PC-9 (cell line): Measurements from ENCODE around the gene DNMBP. TPM values are rescaled to one million over a fixed set of nuclear protein-coding genes. Genes with fewer than 3 reads are reported as not detected.
"Not testable (repeated sequence)": the region's sequence is repeated elsewhere in the genome, so short reads cannot be mapped to it uniquely, and the experiment has no call there.

ENCODE experiments used
- BruUV-seq: library from RNA; stranded (reverse); fragments of 400-500 nt; replicated peaks from 2 replicates; lab custom pipeline; 2021; lab: Mats Ljungman, UMichigan
- CTCF ChIA-PET: fragments of 300-600 bp; sonication (Branson Sonifier 250); formaldehyde crosslinking; loops from one replicate; lab custom pipeline; 2022; ENCODE audit warnings: antibody characterized with exemption; lab: Charles Lee
- POLR2A ChIA-PET: fragments of 300-600 bp; sonication (Branson Sonifier 250); formaldehyde crosslinking; loops from one replicate; lab custom pipeline; 2022; ENCODE audit warnings: antibody characterized with exemption; ENCODE audit not compliant: unreplicated experiment; lab: Charles Lee
- DNase-seq, 2 experiments: peaks; one replicate each; pipeline versions ENCODE4 v3.0.0 to v3.0.0-alpha.2; 2015 to 2022; ENCODE audit warnings: mixed read lengths in 1 of 2
- H2AFZ ChIP-seq: fragments of 200-600 bp; sonication (generic); 2 replicates; pipeline ENCODE4 v1.8.1; 2017; ENCODE audit warnings: antibody characterized with exemption
- H3F3A ChIP-seq: fragments of 200-600 bp; sonication (generic); 2 replicates; pipeline ENCODE4 v1.8.1; 2017; ENCODE audit warnings: antibody characterized with exemption, mild to moderate bottlenecking, low read depth; ENCODE audit not compliant: insufficient read depth
- H3K27ac ChIP-seq: fragments of 200-600 bp; sonication (generic); 2 replicates; pipeline ENCODE4 v1.6.1; 2016; ENCODE audit warnings: mixed run types
- H3K27me3 ChIP-seq: fragments of 200-600 bp; sonication (generic); 2 replicates; pipeline ENCODE4 v1.6.1; 2016; ENCODE audit warnings: low read depth, mixed run types; ENCODE audit not compliant: insufficient read depth
- H3K36me3 ChIP-seq: fragments of 200-600 bp; sonication (generic); 2 replicates; pipeline ENCODE4 v1.6.1; 2016; ENCODE audit warnings: low read depth, mixed run types
- H3K4me1 ChIP-seq: fragments of 200-600 bp; sonication (generic); replicated peaks from 2 replicates; pipeline ENCODE4 v1.6.1; 2016; ENCODE audit warnings: mixed run types; ENCODE audit not compliant: insufficient read depth
- H3K4me2 ChIP-seq: fragments of 200-600 bp; sonication (generic); 2 replicates; pipeline ENCODE4 v1.6.1; 2017; ENCODE audit warnings: mixed run types
- H3K4me3 ChIP-seq: fragments of 200-600 bp; sonication (generic); 2 replicates; pipeline ENCODE4 v1.6.1; 2016; ENCODE audit warnings: mixed run types
- H3K79me2 ChIP-seq: fragments of 200-600 bp; sonication (generic); 2 replicates; pipeline ENCODE4 v1.6.1; 2017; ENCODE audit warnings: low read depth, mixed run types
- H3K9me2 ChIP-seq: fragments of 200-600 bp; sonication (generic); 2 replicates; pipeline ENCODE4 v1.8.1; 2017; ENCODE audit warnings: mild to moderate bottlenecking; ENCODE audit not compliant: insufficient read depth
- H3K9me3 ChIP-seq: fragments of 200-600 bp; sonication (generic); 2 replicates; pipeline ENCODE4 v1.8.1; 2016; ENCODE audit warnings: low read depth; ENCODE audit not compliant: insufficient read depth
- H4K20me1 ChIP-seq: fragments of 200-600 bp; sonication (generic); 2 replicates; pipeline ENCODE4 v1.8.1; 2017; ENCODE audit not compliant: insufficient read depth
- EZH2 ChIP-seq: fragments of 200-600 bp; sonication (generic); IDR thresholded peaks from 2 replicates; pipeline ENCODE4 v1.8.0; 2017; ENCODE audit warnings: antibody characterized with exemption, low read depth
- intact Hi-C: fragments of 100-400 bp; cut with micrococcal nuclease; formaldehyde crosslinking; loops from one replicate; pipeline ENCODE4 v1.10.0; 2022; ENCODE audit not compliant: unreplicated experiment
- total RNA-seq: library from RNA; stranded (reverse); gene quantifications from 2 replicates; pipeline ENCODE4 v1.2.3, GENCODE V29; 2021
- TF ChIP-seq, protein P1 (sequence below): fragments of 200-600 bp; sonication (generic); conservative IDR thresholded peaks from 2 replicates; pipeline ENCODE4 v1.6.1; 2017; ENCODE audit warnings: mixed run types, antibody characterized with exemption, mild to moderate bottlenecking, moderate library complexity

DNMBP gene
- total RNA-seq, 1 experiment from 2014 or later, result 14.9 TPM

DNA sequence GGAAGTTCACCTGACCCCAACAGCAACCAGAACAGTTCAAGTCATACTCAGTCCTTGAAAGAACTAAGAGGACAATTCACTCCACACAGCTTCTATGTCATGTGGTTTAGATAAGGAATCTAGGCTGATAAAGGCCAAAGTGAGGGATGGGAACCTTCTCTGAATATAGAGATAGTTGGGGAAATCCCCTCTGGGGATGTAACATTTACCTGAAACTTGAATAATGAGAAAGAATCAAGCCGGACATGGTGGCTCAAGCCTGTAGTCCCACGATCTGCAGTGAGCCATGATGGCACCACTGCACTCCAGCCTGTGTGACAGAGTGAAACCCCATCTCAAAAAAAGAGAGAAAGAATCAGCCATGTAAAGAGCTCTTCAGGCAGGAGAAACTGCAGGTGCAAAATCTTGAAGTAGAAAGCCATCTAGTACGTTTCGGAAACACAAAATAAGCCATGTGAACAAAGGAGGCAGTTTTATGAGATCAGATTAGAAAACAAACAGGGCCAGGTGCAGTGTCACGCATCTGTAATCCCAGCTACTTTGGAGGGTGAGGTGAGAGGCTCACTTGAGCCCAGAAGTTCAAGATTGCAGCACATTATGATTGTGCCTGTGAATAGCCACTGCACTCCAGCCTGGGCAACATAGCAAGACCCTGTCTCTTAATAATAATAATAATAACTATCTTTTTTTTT lies 4.5 kb upstream of the DNMBP start:
- ChIA-PET POLR2A (no interaction called here), CTCF (no interaction called here)
- intact Hi-C loops, result no loop called here
- H3K9me2 ChIP-seq, result no peaks in the 10 kb centered on the region
- H3K9me3 ChIP-seq, result no peaks in the 10 kb centered on the region
- DNase-seq, result no peak
- no TSS peak for BruUV-seq
- 0 out of 2 replicates have a peak, but pooled peaks cover 5% of the 10 kb centered on the region for H3K4me1 ChIP-seq
- H2AFZ ChIP-seq, result no peak overlapping the region
- TF ChIP-seq EZH2, result no peak
- TF ChIP-seq, protein P1, sequence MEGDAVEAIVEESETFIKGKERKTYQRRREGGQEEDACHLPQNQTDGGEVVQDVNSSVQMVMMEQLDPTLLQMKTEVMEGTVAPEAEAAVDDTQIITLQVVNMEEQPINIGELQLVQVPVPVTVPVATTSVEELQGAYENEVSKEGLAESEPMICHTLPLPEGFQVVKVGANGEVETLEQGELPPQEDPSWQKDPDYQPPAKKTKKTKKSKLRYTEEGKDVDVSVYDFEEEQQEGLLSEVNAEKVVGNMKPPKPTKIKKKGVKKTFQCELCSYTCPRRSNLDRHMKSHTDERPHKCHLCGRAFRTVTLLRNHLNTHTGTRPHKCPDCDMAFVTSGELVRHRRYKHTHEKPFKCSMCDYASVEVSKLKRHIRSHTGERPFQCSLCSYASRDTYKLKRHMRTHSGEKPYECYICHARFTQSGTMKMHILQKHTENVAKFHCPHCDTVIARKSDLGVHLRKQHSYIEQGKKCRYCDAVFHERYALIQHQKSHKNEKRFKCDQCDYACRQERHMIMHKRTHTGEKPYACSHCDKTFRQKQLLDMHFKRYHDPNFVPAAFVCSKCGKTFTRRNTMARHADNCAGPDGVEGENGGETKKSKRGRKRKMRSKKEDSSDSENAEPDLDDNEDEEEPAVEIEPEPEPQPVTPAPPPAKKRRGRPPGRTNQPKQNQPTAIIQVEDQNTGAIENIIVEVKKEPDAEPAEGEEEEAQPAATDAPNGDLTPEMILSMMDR, result no peak
- no peak overlapping the region for H3K4me2 ChIP-seq
- no peak overlapping the region for H3K27ac ChIP-seq
- no peaks in the 10 kb centered on the region for H3K27me3 ChIP-seq
- no peak overlapping the region for H3K4me3 ChIP-seq
- no peaks in the 10 kb centered on the region for H4K20me1 ChIP-seq
- no peaks in the 10 kb centered on the region for H3K36me3 ChIP-seq
- H3K79me2 ChIP-seq, result peaks cover 2% of the 10 kb centered on the region
- H3F3A ChIP-seq, result peaks cover 3% of the 10 kb centered on the region; the same call in 1 of the 2 replicates

GRCh38 chr10:100013621-100014020 lies 3.9 kb upstream of the DNMBP start:
- BruUV-seq, result no TSS peak
- Histone ChIP-seq H4K20me1 (no peaks in the 10 kb centered on the region), H3K27ac (no peak overlapping the region), H3F3A (peaks cover 5% of the 10 kb centered on the region), H3K9me2 (no peaks in the 10 kb centered on the region), H3K9me3 (no peaks in the 10 kb centered on the region), H3K4me1 (0 out of 2 replicates have a peak, but pooled peaks cover 5% of the 10 kb centered on the region), H3K4me3 (no peak overlapping the region), H3K36me3 (no peaks in the 10 kb centered on the region), H3K79me2 (peaks cover 8% of the 10 kb centered on the region), H2AFZ (no peak overlapping the region), H3K4me2 (no peak overlapping the region), H3K27me3 (no peaks in the 10 kb centered on the region)
- CTCF ChIA-PET, result no interaction called here
- POLR2A ChIA-PET, result no interaction called here
- DNase-seq, result no peak
- TF ChIP-seq EZH2, result no peak
- TF ChIP-seq, protein P1, result no peak
- intact Hi-C loops, result no loop called here

GRCh38 chr10:100011906-100012305 lies 2.2 kb upstream of the DNMBP start:
- H3K27ac ChIP-seq, intact Hi-C loops, H3K4me3 ChIP-seq, H2AFZ ChIP-seq, POLR2A ChIA-PET, H3K9me3 ChIP-seq, DNase-seq, BruUV-seq, H4K20me1 ChIP-seq, CTCF ChIA-PET, H3K9me2 ChIP-seq, H3K27me3 ChIP-seq, H3K4me2 ChIP-seq, H3K36me3 ChIP-seq: not testable (repeated sequence)
- Histone ChIP-seq H3K79me2 (peaks cover 25% of the 10 kb centered on the region), H3K4me1 (peaks cover 18% of the 10 kb centered on the region), H3F3A (peaks cover 21% of the 10 kb centered on the region)
